ENCODE data around the gene BCO1.

Gene BCO1

GRCh38 chr16:81277541-81278080 is 39.1 kb downstream of the BCO1 start:
- DNase-seq = no peak

DNA sequence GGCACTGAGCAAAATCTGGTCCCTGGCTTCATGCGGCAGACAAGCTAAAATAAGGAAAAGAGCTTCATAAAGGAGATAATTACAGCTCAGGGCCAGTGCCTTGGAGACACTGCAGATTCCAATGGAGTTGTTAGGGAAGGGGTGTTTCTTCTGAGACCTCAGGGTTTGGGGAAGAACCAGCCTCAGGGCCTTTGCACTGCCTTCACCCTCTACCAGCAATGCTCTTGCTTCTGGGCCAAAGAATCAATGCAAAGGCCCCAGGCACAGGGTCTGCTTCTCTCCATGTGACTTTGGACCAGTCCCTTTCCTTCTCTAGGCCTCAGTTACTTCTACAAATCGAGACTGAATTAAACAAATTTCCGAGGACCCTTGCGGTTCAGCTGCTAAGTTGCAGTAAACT is 40.0 kb downstream of the BCO1 start:
- DNase-seq = no peak

GRCh38 chr16:81279392-81279791 is 40.9 kb downstream of the BCO1 start:
- DNase-seq = peak; percentile 55

- no peak for DNase-seq
These were observed 41.9 kb downstream of the BCO1 start for GRCh38 chr16:81280393-81280792.

- DNase-seq = no peak
These were observed 44.6 kb downstream of the BCO1 start for GRCh38 chr16:81283044-81283443.

GRCh38 chr16:81284995-81285600 is 46.6 kb downstream of the BCO1 start:
- no peak for DNase-seq

DNA sequence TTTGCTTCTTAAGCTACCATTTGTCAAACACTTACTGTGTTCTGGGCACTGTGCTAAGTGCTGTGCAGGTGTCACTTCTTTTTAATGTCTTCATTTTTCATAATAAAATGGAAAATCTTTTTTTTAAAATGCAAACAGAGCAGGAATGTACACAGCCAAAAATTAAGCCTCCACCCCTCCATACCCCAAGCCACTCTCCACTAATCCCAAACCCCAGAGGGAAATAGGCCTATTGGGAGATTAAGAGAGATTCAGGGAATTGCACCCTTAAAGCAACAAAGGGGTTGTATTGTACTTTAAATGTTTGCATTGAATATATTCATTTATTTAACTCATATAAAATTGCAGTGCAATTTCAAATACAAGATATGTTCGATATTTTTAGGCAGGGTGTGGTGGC is 47.7 kb downstream of the BCO1 start:
- no peak for DNase-seq

- DNase-seq = no peak
These were observed 52.6 kb downstream of the BCO1 start for GRCh38 chr16:81291117-81291516.

GRCh38 chr16:81292936-81293335 is 54.4 kb downstream of the BCO1 start:
- DNase-seq = no peak

DNA sequence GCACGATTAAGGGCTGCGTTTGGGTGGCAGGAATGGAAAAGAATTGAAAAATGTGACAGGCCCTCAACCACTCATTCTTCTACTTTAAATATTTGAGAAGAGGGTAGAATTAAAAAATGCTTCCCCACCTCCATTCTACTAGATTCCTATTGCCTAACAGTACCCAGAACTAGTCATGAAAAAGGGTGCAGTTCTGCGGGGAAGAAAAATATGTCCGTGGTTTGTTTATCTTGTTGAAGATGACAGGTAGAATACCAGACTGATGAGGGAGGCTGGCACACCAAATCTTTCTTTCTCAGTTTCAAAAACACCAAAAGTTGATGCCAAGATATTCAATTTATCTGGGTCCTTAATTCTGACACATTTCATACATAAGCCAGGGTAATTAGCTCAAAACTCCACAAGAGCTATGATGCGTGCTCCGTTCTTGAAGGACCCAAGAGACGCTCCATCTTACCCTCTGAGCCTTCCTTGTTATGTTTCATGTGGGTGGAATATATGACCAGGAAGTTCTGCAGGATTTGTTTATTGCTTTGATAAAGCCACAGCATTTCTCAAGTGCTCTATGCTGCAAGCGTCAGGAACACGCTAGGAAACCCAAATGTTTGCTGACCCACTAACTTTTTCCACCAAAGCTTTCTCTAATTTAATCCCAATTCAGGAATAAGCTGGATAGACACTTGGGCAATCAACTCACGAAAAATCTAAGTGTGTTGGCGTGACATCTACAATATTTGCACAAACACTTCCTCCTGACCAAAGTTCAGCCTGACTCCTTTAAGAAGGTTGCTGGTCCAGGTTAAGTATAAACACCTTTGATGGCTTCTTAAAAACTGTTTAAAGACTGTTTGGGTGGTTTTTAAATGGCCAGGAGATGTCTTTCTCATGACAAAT is 55.7 kb downstream of the BCO1 start:
- no peak for DNase-seq

- DNase-seq = no peak
These were observed 58.1 kb downstream of the BCO1 start for GRCh38 chr16:81296631-81297030.

- DNase-seq = no peak
These were observed 69.3 kb downstream of the BCO1 start for GRCh38 chr16:81307770-81308169.

DNA sequence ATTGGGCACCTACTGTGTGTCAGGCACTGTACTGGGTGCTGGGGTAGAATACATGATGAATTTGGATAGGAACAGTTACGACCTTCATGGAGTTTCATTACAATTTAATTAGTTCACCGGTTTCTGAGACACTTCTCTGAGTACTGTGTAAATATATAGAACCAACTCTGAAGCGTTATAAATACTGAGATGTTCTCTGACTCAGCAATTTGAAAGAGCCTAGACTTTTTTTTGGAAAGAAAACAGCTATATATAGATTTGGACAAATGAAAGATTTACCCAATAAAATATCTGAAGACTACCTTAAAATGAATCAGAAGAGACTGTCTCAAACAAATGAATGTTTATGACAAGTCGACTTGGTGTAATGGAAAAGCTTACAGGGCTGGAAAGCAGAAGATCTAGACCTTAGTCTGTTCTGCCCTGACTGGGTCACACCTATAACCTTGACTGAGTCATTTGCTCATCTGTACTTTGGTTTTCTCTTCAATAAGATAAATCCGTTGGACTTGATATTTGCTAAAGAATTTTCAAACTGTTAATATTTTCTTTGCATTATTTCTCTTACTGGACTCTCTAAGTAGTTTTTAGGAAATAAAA is 71.7 kb downstream of the BCO1 start:
- DNase-seq = no peak

GRCh38 chr16:81311762-81312161 is 73.3 kb downstream of the BCO1 start:
- no peak for DNase-seq

- DNase-seq = peak; percentile 27
These were observed 75.5 kb downstream of the BCO1 start for GRCh38 chr16:81313701-81314602.

DNA sequence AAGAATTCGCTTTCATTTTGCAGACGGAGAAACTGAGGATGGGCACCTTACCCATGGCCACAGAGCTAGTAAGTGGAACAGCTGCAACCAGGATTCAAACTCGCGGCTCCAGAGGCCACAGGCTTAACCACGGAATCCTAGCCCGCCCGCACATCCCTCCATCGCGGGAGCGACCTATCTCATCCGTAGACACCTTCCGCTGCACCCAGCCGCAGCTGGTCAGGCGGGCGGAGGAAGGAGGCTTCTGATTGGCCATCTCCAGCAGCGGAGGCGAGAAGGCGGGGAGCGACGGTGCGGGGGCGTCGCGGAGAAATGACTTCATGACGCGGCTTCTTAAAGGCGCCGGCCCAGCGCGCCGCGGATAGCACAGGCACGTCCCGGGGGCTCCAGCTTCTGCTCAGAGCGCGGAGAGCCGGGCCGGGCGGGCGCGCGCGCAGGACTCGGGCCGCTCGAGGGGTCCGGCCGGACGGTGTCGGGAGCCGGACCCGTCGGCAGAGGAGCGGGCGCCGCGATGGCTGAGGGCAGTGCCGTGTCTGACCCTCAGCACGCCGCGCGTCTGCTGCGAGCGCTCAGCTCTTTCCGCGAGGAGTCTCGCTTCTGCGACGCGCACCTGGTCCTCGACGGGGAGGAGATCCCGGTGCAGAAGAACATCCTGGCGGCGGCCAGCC is 76.2 kb downstream of the BCO1 start, which contains the start of gene GAN:
GAN (plus strand) TSS at position 360 of the 668 bp plus-strand sequence; CDS start at position 512, 152 bp downstream.
- DNase-seq = peak; percentile 95

- DNase-seq = peak; percentile 25
These were observed 77.0 kb downstream of the BCO1 start for GRCh38 chr16:81315271-81316175.

GRCh38 chr16:81316176-81316496 is 77.6 kb downstream of the BCO1 start:
- no peak for DNase-seq

DNA sequence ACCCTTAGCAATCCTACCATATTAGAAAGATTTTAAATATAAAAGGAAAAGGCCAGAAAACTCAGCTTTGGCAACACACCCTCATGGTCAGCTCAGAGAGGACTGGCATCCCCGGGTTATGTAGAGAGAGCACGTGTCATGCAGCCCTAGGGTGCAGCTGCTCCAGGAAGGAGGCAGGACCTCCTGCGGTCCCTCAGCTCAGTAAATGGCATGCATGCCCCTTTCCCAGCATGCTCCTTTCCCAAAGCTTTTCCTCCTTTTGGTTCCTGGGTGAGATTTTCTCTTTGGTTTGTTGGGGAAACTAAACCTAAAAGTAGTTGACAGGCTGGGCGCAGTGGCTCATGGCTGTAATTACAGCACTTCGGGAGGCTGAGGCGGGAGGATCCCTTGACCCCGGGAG is 80.2 kb downstream of the BCO1 start:
- no peak for DNase-seq

GRCh38 chr16:81319221-81319912 is 80.9 kb downstream of the BCO1 start:
- DNase-seq = peak; percentile 88
